ENCODE measurements around the gene NTSR2.

DNA sequence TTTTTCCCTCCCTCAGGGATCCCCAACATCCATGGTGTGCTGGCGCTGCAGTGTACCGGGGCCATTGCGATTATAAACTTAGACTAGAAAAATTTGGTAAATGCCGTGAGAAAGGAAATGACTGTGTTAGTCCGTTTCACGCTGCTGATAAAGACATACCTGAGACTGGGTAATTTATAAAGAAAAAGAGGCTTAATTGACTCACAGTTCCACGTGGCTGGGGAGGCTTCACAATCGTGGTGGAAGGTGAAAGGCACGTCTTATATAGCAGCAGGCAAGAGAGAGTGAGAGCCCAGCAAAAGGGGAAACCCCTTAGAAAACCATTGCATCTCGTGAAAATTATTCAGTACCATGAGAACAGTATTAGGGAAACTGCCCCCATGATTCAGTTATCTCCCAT is 44.3 kb downstream of the NTSR2 start:
- TF ChIP-seq, protein P1, sequence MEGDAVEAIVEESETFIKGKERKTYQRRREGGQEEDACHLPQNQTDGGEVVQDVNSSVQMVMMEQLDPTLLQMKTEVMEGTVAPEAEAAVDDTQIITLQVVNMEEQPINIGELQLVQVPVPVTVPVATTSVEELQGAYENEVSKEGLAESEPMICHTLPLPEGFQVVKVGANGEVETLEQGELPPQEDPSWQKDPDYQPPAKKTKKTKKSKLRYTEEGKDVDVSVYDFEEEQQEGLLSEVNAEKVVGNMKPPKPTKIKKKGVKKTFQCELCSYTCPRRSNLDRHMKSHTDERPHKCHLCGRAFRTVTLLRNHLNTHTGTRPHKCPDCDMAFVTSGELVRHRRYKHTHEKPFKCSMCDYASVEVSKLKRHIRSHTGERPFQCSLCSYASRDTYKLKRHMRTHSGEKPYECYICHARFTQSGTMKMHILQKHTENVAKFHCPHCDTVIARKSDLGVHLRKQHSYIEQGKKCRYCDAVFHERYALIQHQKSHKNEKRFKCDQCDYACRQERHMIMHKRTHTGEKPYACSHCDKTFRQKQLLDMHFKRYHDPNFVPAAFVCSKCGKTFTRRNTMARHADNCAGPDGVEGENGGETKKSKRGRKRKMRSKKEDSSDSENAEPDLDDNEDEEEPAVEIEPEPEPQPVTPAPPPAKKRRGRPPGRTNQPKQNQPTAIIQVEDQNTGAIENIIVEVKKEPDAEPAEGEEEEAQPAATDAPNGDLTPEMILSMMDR (IDR thresholded peaks at IDR 0.05; ENCODE audit: low read length), result no peak
- TF ChIP-seq EZH2 (optimal IDR thresholded peaks at IDR 0.05; ENCODE audit: low read depth, low read length) (no peak), EZH2phosphoT487 (IDR thresholded peaks at IDR 0.05; ENCODE audit: low read length) (no peak)

All from MM.1S (cell line).